Neuron (in vitro differentiated cells): ENCODE measurements around the gene DOLPP1.
"Not testable (repeated sequence)": the region's sequence is repeated elsewhere in the genome, so short reads cannot be mapped to it uniquely, and the experiment has no call there.

Experiments used
- H2AFZ ChIP-seq: one replicate; pipeline ENCODE4 v1.6.1; 2013; ENCODE audit warnings: low read depth, mild to moderate bottlenecking, inconsistent platforms, low read length, moderate library complexity
- H3K27me3 ChIP-seq: one replicate; pipeline ENCODE4 v1.6.1; 2013; ENCODE audit warnings: low read length; ENCODE audit not compliant: insufficient read depth
- H3K36me3 ChIP-seq: one replicate; pipeline ENCODE4 v1.6.1; 2013; ENCODE audit warnings: low read length; ENCODE audit not compliant: insufficient read depth
- H3K4me1 ChIP-seq: one replicate; pipeline ENCODE4 v1.6.1; 2013; ENCODE audit warnings: low read length; ENCODE audit not compliant: insufficient read depth
- H3K4me3 ChIP-seq: 2 replicates; pipeline ENCODE4 v1.5.1; 2013; ENCODE audit warnings: mild to moderate bottlenecking, low read length, moderate library complexity
- H3K9me3 ChIP-seq: one replicate; pipeline ENCODE4 v1.6.1; 2013; ENCODE audit warnings: low read length

The DOLPP1 gene

GRCh38 chr9:129104051-129104450 lies 23.1 kb downstream of the DOLPP1 start:
- no peaks in the 10 kb centered on the region for H3K27me3 ChIP-seq
- H2AFZ ChIP-seq = no peak overlapping the region
- H3K4me1 ChIP-seq = no peaks in the 10 kb centered on the region
- H3K4me3 ChIP-seq = no peak overlapping the region
- no peaks in the 10 kb centered on the region for H3K9me3 ChIP-seq
- H3K36me3 ChIP-seq = peaks cover 6% of the 10 kb centered on the region

- no peaks in the 10 kb centered on the region for H3K9me3 ChIP-seq
- no peak overlapping the region for H2AFZ ChIP-seq
- no peaks in the 10 kb centered on the region for H3K27me3 ChIP-seq
Observed at GRCh38 chr9:129105857-129106694, 25.2 kb downstream of the DOLPP1 start.

GRCh38 chr9:129107651-129108050 lies 26.7 kb downstream of the DOLPP1 start:
- H3K36me3 ChIP-seq = peaks cover 6% of the 10 kb centered on the region
- H2AFZ ChIP-seq = no peak overlapping the region
- peaks cover 18% of the 10 kb centered on the region for H3K4me1 ChIP-seq
- no peaks in the 10 kb centered on the region for H3K9me3 ChIP-seq
- no peaks in the 10 kb centered on the region for H3K27me3 ChIP-seq
- H3K4me3 ChIP-seq = no peak overlapping the region

More at GRCh38 chr9:129105857-129106694, 25.2 kb downstream of the DOLPP1 start:
- H3K4me3 ChIP-seq = no peak overlapping the region
- peaks cover 6% of the 10 kb centered on the region for H3K36me3 ChIP-seq
- H3K4me1 ChIP-seq = peaks cover 12% of the 10 kb centered on the region

- Histone ChIP-seq H3K4me1 (peaks cover 19% of the 10 kb centered on the region), H2AFZ (no peak overlapping the region), H3K36me3 (peaks cover 6% of the 10 kb centered on the region), H3K27me3 (no peaks in the 10 kb centered on the region), H3K9me3 (no peaks in the 10 kb centered on the region), H3K4me3 (no peak overlapping the region)
Observed at GRCh38 chr9:129108083-129108804, 27.3 kb downstream of the DOLPP1 start.

- Histone ChIP-seq H3K4me3 (no peak overlapping the region), H3K36me3 (peaks cover 6% of the 10 kb centered on the region), H3K4me1 (peaks cover 19% of the 10 kb centered on the region)
Observed at GRCh38 chr9:129108805-129109536, 28.1 kb downstream of the DOLPP1 start.

GRCh38 chr9:129109537-129109903 lies 28.6 kb downstream of the DOLPP1 start:
- Histone ChIP-seq H3K4me1 (peaks cover 19% of the 10 kb centered on the region), H3K36me3 (peaks cover 6% of the 10 kb centered on the region), H3K9me3 (no peaks in the 10 kb centered on the region), H3K27me3 (no peaks in the 10 kb centered on the region), H2AFZ (no peak overlapping the region), H3K4me3 (no peak overlapping the region)

More at GRCh38 chr9:129108805-129109536, 28.1 kb downstream of the DOLPP1 start:
- Histone ChIP-seq H3K27me3 (no peaks in the 10 kb centered on the region), H3K9me3 (no peaks in the 10 kb centered on the region), H2AFZ (no peak overlapping the region)

- peaks cover 19% of the 10 kb centered on the region for H3K4me1 ChIP-seq
Observed at GRCh38 chr9:129109952-129110739, 29.2 kb downstream of the DOLPP1 start.

GRCh38 chr9:129110740-129111527 lies 30.0 kb downstream of the DOLPP1 start, which contains the start of the genes CRAT and PTPA:
CRAT (minus strand) TSS chr9:129110793; CDS start chr9:129110509, 284 bp downstream.
PTPA (plus strand) TSS chr9:129111415; CDS start chr9:129111601, 186 bp downstream.
- Histone ChIP-seq H3K9me3 (no peaks in the 10 kb centered on the region), H3K36me3 (peaks cover 6% of the 10 kb centered on the region), H3K4me1 (peaks cover 19% of the 10 kb centered on the region), H3K27me3 (no peaks in the 10 kb centered on the region), H2AFZ (peak within 1 kb of the TSS; percentile 73), H3K4me3 (peak within 1 kb of the TSS; percentile 62)

More at GRCh38 chr9:129109952-129110739, 29.2 kb downstream of the DOLPP1 start:
- Histone ChIP-seq H2AFZ (peak overlapping the region; percentile 73), H3K4me3 (peak overlapping the region; percentile 62), H3K27me3 (no peaks in the 10 kb centered on the region), H3K36me3 (peaks cover 6% of the 10 kb centered on the region), H3K9me3 (no peaks in the 10 kb centered on the region)

- Histone ChIP-seq H3K4me1 (peaks cover 19% of the 10 kb centered on the region), H3K27me3 (no peaks in the 10 kb centered on the region), H3K9me3 (no peaks in the 10 kb centered on the region), H2AFZ (peak overlapping the region; percentile 60), H3K36me3 (peaks cover 6% of the 10 kb centered on the region), H3K4me3 (peak overlapping the region; percentile 62)
Observed at GRCh38 chr9:129111528-129112151, 30.7 kb downstream of the DOLPP1 start.

GRCh38 chr9:129112526-129112925 lies 31.6 kb downstream of the DOLPP1 start:
- not testable (repeated sequence) for H3K9me3 ChIP-seq, H2AFZ ChIP-seq, H3K27me3 ChIP-seq, H3K36me3 ChIP-seq
- peak overlapping the region; percentile 62 for H3K4me3 ChIP-seq
- H3K4me1 ChIP-seq = peaks cover 19% of the 10 kb centered on the region

GRCh38 chr9:129113645-129114304 lies 32.9 kb downstream of the DOLPP1 start:
- no peak overlapping the region for H3K4me3 ChIP-seq
- H3K9me3 ChIP-seq = no peaks in the 10 kb centered on the region
- peaks cover 19% of the 10 kb centered on the region for H3K4me1 ChIP-seq
- H2AFZ ChIP-seq = no peak overlapping the region
- no peaks in the 10 kb centered on the region for H3K27me3 ChIP-seq
- no peaks in the 10 kb centered on the region for H3K36me3 ChIP-seq
